ENCODE results near the gene CDHR3.
"Not testable (repeated sequence)": the region's sequence is repeated elsewhere in the genome, so short reads cannot be mapped to it uniquely, and the experiment has no call there.

The CDHR3 gene

DNA sequence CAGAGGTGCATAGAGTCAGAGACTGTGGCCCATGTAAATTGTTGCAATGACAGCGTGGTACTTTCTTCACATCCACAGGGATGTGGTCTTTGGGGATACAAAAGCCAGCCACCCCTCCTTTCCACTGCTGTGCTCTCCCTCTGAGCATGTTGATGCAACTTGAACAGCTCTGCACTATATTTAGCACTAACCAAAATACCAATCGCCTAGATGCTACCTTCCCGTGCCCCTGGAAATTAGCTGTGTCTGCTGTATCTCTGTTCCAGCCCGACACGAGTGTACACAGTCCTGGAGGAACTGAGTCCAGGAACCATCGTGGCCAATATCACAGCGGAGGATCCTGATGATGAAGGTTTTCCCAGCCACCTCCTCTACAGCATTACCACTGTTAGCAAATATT is 38.1 kb downstream of the CDHR3 start:
- peak; percentile 15 for DNase-seq

DNA sequence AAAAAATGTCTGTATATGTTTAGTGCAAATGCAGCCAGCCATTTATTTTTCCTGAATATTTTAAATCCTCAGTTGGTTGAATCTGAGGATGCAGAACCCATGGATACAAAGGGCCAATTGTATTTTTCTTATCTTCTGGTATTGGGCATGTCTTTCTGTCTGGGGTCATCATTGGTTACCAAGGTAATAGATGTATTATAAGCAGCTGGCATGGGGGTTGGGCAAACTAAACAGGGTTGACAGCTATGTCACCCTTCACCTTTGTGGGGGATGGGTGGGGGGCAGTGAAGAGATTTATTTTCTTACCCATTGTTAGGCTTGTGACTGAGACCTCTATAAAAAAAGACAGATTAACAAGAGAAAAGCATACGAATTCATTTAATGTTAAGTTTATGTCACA is 38.8 kb downstream of the CDHR3 start:
- DNase-seq: no peak

DNA sequence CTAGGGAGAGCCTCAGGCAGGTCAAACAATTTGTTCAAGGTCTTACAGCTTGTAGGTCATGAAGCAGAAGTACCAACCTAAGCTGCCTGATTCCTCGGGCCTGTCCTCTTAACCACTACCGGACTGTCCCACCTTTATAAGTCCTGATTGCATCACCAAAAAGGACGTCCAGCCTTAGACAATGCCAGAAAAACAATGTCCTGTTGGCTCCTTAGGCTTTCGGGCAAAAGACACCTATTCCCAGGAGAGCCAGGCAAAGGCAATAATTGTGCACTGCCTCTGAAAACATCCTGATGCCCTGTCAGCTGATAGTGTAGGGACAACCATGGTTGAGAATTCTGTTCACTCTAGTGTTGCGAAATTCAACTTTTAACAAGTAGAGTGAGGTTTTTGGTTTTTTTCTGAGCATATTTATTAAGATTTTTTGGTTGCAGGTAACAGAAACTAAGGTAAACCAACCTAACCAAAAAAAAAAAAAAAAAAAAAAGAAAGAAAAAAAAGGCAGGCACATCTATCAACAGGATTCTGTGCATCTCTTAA is 40.5 kb downstream of the CDHR3 start:
- DNase-seq: no peak

DNA sequence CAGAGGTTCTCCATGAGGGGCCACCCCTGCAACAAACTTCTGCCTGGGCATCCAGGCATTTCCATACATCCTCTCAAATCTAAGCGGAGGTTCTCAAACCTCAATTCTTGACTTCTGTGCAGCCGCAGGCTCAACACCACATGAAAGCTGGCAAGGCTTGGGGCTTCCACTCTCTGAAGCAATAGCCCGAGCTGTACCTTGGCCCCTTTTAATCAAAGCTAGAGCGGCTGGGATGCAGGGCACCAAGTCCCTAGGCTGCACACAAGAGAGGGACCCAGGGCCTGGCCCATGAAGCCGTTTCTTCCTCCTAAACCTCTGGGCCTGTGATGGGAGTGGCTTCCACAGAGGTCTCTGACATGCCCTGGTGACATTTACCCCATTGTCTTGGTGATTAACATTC is 43.8 kb downstream of the CDHR3 start:
- no peak for DNase-seq

DNA sequence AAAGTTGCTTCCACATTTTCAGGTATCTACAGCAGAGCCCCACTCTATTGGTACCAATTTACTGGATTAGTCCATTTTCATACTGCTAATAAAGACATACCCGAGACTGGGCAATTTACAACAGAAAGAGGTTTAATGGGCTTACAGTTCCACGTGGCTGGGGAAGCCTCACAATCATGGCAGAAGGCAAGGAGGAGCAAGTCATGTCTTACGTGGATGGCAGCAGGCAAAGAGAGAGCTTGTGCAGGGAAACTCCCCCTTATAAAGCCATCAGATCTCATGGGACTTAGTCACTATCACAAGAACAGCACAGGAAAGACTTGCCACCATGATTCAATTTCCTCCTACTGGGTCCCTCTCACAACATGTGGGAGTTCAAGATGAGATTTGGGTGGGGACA is 44.7 kb downstream of the CDHR3 start:
- DNase-seq: not testable (repeated sequence)

DNA sequence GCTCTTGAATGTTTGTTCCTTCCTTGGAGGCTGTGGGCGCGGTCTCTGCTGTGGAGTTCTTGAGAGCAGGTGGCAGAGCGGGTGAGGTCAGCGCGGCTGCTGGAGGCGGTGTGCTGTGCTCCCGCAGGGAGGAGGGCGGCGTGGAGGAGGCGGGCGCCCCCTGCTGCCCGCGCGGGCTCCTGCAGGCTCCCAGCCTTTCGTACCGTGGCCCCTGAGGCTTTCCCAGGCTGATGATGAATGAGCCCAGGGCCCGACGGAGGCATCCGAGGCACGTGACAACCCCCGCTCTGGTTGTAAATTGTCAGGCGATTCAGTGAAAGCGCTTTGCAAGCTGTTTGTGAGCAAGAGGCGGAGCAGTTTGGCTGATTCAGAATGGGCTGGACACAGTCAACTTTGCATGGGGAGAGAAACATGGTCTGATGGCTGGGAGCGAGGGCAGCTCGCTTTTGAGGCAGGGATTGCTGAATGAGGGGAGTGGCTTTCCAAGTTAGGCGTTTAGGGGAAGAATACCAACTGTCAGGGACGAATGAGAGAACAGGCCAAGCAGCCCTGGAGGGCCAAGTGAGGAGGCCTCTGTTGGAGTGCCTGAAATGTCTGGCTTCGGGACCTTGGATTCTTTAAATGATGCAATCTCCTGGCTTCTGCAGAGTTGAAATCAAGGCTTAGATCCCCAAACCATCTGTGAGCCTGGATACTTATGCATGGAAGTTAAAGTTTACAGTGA is 46.6 kb downstream of the CDHR3 start:
- peak; percentile 26 for DNase-seq

DNA sequence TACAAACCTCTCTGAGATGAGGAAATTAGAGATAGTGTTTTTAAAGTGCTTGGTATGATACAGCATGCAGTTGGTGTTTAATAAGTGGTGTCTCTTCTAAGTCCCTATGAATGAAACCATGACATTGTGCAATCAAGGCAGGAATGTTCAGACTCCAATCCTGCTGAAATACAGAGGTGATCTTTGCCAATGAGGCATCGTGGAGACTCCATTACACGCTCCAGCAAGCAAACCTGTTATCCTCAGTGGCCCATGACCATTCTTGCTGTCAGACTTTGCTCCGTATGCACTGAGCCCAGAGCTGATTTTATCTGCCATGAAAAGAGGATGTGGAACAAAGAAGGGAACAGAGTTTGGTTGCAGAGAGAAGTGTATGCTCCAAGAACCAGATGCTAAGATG is 47.3 kb downstream of the CDHR3 start:
- DNase-seq: peak; percentile 29

DNA sequence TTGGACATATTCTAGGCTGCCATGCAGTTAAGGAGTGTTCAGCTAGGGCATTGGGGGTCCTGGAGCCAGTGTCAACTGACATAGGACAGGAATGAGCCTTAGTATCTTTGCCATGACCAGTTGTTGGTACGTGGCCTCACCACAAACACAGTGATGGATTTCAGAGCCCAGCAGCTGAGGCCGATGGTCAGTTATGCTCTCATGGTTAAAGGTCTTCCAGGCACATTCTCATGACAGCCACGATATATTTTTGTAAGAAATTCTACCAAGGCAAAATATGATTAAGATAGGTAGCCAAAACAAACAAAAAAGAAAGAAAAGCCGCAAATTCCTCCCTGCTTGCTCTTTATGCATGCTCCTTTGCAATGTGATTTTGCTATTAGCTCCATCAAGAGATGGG is 47.8 kb downstream of the CDHR3 start:
- no peak for DNase-seq

DNA sequence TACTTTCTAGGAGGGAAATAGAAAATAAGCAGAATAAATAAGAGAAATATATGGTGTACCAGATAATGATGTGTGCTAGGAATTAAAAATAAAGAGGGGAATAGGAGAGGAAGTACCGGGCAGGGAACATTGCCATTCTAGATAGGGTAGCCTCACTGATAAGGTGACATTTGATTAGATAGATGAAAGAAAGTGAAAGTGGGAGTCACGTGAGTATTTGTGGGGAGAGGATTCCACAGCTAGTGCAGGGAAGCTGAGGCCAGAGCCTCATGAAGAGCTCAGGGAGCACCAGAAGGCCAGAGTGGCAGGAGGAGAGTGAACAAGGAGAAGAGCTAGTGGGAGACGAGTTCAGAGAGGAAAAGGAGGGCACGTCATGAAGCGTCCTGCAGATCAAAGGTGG is 49.1 kb downstream of the CDHR3 start:
- no peak for DNase-seq

DNA sequence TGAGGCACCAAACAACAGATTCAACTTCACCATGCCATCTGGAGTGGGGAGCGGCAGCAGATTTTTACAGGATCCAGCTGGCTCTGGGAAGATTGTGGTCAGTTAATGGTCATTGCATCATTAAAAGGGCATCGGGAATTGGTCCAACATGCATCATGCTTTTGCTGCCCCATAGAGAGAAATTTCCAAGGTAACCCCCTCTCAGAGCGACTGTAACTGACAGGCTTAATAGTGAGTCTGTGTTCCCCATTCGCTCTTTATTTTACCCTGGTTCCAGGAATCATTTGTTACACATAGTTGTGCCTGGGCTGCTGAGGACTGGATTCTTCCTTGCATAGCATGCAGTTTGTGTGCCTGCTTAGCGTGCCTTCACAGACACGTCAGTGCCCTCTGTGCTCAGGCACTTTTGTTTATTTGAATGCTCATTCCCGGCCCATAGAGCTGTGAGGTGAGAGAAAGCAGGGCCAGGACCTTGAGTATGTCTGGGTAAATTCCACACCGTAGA is 49.9 kb downstream of the CDHR3 start:
- DNase-seq: no peak

DNA sequence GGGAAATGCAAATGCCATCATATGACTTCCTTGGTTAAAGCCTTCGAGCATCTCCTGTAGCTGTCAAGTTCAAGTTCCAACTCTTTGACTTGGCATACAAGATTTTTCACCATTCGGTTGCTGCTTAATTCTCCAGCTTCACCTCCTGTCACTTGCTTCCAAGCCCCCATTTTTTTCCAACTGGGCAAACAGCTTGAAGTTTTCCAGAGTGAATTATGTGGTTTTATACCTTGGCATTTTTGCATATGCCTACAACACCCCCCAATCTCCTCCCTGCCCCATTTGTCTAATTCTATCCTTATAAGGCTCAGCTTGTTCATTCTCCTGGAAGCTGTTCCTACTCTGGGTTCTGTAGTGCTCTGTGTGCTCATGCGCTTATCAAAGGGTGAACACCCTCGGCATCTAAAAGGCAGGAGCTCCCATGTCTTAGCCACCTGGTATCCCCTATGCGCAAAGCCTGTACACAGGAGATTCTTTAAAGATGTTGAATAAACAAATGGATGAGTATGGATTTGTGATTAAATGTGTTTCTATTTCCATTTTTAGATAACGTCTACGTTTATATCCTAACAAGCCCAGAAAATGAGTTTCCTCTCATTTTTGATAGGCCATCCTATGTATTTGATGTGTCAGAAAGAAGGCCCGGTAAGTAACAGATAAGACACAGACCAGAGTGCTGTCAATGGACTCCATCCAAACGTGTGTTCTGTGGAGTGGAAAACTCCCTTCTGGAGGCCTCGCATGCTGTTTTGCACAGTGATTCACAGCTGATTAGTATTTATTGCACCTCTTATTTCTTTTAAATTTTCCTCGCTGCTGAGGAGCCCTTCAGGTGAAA is 52.5 kb downstream of the CDHR3 start:
- peak; percentile 97 for DNase-seq

DNA sequence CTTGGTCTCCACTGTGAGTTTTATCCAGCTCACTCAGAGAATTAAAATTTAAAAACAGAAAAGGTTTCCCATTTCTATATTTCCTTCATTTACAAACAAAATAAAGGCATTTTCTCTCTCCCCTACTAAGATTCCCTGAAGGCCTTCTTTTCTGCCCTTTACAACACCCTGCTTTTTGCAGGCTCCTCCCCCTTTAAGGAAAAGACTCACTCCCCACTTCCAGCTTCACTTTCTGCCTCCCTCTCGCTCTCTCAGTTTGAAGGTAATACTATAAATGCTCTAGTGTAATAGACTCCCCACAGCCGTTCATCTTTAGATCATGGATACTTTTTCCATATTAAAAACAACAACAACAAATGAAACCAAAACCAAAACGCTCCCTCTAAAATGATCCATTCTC is 53.3 kb downstream of the CDHR3 start:
- peak; percentile 65 for DNase-seq

DNA sequence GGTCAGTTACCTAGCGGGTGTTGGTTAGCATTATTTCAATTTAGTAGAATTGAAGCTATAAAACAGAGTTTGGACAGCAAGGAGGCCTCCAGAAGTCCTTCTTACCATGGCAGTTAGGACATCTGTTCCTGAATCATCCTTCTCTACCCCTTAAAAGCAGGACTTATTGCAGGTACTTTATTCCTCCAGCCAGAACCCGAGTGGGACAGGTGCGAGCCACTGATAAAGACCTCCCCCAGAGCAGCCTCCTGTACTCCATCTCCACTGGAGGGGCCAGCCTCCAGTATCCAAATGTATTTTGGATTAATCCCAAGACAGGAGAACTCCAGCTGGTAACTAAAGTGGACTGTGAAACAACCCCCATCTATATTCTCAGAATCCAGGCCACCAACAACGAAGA is 54.6 kb downstream of the CDHR3 start:
- DNase-seq: no peak

DNA sequence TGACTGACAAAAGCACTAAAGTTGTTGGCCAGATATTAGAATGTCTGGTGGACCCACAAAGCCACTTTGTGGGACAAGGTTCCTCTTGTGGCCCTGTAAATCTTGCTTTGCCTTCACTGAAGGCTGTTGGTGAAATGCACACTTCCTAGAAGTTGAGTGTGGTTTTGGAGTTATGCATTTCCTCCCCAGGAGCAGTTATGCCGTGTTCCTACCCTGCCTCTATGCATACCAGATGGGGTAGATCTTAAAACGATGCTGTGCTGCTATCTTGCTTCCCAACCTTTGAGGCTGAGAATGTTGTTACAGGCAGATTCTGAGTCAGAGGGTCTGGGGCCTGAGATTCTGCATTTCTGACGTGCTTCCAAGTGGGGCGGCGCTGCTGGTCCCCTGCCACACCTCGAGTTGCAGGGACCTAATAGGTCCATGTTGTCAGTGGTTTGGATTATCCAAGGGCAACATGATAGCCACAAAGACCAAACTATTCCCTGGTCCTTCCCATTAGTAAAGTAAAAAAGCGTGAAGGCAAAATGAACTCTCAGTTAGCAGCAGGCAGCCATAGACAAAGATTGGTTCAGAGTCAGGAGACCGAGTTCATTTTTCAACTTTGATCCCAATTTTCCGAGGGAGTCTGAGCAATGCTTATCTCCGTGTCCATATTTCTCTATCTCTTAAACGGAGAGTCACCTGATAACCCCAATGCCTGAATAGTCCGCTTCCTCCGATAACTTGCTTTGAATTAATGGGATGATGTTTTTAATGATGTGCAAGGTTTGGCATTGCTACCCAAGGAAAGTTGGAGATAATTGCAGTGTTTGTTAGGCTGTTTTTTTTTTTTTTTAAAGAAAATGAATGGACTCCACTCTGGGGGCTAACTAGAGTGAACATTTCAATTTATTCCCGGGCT is 55.8 kb downstream of the CDHR3 start:
- DNase-seq: no peak

DNA sequence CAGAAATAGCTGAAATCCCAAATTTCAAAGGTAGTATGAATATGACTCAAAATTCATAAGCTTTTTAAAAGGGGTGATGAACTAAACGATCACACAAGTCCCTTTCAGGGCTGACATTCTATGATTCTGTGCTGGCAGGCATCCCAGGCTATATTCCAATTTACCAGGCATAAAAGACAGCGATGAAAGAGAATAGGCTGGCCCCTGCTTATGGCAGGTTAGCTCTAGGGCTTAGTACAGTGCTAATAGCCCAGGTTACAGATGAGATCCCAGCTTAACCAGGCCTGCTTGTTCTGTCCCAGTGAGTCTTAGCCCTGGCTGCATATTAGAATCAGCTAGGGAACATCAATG is 56.4 kb downstream of the CDHR3 start:
- DNase-seq: peak; percentile 22

DNA sequence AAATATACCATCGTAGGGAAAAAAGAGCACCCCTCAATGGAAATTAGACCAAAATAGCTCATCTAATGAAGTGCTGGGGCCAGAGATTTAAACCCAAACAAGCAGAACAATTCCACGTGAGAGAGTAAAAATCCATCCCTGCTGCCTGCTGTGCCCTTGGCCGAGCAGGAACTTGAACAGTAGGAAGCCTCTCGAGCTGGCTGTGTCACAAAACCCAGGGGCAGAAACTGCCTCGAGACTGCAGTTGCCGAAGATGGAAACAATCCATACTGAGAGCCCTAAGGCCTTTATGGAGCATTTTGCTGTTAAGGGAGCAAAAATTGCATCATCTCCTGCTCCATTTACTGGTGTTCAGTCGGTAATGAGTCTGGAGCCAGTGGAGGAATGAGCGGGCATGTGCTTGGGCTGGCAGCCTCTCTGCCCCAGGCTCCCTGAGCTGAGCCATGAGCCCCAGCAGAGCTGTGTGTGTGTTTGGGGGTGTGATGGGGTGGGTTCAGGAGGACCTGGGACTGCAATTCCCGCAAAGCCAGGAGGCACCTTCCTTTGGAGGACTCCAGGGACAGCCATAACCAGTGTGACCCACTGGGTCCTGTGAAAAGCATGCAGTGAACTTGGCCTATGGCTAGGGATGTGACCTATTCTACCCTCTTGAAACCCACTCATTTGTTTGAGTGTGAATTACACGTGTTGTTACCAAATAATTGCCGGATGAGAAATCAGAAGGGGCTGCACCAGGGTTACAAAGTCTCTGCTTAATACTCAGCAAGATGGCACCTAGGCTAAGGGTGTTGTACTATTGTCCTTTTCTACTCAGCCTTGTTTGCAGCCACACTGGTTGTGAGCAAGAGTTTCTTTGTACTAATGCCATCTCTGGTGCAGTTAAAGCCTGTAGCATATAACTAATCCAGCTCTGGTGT is 58.3 kb downstream of the CDHR3 start:
- DNase-seq: no peak

DNA sequence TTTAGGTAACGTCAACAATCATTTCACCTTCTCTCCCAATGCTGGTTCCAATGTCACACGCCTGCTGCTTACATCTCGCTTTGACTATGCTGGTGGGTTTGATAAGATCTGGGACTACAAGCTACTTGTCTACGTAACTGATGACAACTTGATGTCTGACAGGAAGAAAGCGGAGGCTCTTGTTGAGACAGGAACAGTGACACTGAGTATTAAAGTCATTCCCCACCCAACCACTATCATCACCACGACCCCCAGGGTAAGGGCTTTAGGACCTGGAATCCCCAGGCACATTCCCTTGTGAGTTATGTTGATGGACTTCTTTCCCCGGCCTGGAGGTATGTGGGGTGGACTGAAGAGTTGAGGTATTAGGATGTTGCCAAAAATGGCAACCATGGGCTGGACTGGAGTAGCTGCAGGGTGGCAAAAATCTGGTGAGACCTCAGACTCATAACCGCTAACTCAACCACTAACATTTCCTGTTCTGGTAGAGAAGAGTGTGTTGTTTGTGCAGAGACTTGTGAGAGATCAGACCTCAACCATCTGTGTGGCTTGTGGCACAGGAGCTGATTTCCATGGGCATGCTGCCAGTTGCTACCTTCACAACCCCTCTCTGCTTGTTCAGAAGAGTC is 59.2 kb downstream of the CDHR3 start:
- peak; percentile 89 for DNase-seq

DNA sequence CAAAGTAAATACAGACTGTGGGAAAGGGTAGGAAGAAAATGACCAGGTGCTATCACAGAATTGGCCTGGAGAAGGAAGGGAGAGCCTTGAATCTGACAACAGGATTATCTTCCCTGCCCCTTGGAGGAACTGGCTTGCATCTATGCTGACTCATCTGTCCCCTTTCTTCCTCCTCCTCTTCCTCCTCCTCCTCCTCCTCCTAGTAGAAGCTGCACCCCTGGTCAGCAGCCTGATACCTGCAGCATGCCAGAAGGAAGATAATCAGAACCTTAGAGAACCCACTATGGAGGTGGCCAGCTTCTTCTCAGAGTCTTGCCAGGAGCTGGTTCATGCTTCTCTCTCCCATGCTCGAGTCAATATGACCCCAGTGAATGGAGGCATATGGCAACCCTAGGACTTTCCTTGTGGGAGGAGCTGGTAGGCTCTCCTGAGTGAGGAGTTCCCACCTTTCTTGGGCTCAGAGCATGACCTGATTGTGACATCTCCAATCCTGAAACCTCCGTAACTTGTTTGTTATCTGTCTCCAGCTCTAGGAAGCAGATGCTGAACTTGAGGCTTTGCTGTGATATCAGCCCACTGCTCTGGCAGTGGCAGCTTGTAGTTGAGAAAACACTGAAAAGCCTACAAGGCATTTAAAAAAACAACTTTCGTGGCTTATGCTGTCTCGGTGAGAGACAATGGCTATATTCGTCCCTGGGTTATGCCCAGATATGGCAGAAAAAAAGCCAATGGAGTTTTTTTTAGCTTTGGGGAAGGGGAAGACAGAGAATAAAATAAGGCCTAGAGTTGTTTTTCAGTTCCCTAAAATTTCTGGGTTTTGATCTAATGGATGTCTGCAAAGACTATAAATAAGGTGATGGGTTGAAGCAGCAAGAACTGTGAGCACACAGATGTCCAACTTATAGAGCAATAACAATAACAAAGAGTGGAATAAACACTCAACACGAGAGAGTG is 60.6 kb downstream of the CDHR3 start:
- no peak for DNase-seq

DNA sequence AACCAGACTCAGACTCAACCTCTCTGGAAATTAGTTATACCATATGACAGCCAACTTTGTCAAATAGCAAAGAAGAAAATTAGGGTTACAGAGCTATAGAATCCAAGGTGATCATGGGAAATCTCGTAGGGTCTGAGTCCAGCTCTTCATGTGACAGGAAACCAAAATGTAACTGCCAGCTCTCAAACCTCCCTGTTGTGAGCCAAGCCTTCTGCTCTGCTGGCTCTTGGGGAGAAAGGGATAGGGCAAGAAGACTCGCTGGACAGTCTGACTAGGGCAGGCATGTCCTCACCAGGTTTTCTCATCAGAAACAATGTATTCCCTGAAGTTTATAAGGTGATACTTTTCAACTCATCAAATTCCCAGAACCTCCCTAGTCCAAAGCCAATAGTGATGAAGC is 63.0 kb downstream of the CDHR3 start:
- no peak for DNase-seq

DNA sequence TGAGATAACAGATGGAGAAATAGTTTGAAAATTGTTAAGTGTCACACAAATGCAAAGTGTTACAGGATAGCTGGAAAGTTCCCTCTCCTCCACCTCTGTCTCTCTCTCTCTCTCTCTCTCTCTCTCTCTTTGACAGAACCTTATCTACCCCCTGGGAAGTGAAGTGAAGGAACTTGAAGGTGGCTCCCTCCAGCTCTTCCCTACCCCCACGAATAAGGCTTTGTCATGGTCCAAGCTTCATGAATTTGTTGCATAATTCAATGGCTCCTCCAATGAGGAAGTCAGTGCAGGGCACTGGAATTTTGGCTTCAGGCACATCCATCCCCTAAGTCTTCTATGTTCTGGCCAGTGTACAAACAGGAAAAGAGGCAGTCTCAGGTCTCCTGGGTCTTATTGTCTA is 66.4 kb downstream of the CDHR3 start:
- DNase-seq: no peak
